Measurements from ENCODE around the gene SLC27A1.

DNA sequence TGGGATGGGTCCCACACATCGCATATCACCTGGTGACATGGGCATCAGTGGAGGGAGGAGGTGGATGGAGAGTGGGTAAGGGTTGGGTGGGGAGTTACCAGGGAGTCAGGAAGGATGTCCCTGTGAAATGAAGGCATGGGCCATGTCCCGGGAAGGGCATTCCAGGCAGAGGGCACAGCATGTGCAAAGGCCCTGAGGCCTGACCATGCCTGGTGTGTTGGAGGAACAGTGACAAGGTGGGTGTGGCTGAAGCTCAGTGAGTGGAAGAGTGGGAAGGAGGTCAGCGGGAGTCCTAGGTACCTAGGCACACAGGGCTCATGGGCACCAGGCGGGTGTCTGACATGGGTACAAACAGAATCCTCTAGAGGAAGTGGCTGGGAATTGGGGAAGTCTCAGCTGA lies 74.1 kb downstream of the SLC27A1 start:
- TF ChIP-seq POLR2A (IDR thresholded peaks at IDR 0.05) = no peak
- TF ChIP-seq, protein P1, sequence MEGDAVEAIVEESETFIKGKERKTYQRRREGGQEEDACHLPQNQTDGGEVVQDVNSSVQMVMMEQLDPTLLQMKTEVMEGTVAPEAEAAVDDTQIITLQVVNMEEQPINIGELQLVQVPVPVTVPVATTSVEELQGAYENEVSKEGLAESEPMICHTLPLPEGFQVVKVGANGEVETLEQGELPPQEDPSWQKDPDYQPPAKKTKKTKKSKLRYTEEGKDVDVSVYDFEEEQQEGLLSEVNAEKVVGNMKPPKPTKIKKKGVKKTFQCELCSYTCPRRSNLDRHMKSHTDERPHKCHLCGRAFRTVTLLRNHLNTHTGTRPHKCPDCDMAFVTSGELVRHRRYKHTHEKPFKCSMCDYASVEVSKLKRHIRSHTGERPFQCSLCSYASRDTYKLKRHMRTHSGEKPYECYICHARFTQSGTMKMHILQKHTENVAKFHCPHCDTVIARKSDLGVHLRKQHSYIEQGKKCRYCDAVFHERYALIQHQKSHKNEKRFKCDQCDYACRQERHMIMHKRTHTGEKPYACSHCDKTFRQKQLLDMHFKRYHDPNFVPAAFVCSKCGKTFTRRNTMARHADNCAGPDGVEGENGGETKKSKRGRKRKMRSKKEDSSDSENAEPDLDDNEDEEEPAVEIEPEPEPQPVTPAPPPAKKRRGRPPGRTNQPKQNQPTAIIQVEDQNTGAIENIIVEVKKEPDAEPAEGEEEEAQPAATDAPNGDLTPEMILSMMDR (IDR thresholded peaks at IDR 0.05) = no peak
